Measurements from ENCODE around the gene FAM20C.
"Not testable (repeated sequence)": the region's sequence is repeated elsewhere in the genome, so short reads cannot be mapped to it uniquely, and the experiment has no call there.

The FAM20C gene

GRCh38 chr7:230274-230673 is 37.9 kb downstream of the FAM20C start:
- DNase-seq: no peak

- DNase-seq: no peak
These were observed 38.9 kb downstream of the FAM20C start for GRCh38 chr7:231030-231857.

- no peak for DNase-seq
These were observed 39.5 kb downstream of the FAM20C start for GRCh38 chr7:231858-232246.

DNA sequence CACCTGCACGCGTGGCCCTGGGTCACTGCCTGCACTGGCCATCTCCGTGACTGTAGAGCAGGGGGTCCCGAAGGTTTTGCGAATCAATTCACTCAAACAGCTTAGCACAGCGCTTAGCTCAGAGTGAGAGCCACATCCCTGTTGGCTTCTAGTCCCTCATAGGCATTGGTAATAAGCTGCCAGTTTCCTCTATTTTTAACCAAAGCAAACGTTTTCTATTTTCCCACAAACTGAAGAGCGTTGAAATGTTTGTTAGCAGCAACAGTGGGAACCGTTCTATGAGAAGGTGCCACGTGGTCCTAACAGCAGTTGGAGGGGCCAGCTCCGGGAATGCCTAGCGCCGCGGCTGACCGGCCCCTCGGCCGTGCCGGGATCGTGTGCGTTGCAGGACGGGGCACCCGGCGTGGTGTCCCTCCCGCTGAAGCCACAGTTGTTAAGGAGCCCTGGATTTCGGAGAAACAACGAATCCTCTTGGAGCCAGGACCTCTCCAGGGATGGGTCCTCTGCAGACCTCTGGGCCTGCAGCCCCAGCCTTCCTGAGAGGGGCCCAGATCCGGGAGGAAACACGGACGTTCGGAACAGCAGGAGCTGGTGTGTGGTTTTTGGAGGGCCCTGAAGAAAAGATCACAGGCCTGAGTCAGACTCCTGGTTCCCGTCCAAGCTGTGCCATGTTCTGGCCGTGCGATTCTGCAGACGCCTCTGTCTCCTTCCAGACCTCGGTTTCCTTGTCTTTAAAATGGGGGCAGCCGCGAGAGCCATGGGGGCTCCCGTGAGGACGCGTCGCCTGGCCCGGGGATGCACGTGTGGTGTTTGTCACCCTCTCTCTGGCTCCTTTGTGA is 40.3 kb downstream of the FAM20C start:
- no peak for DNase-seq

- no peak for DNase-seq
These were observed 41.1 kb downstream of the FAM20C start for GRCh38 chr7:233249-234035.

GRCh38 chr7:234051-234707 is 41.8 kb downstream of the FAM20C start:
- no peak for DNase-seq

GRCh38 chr7:234708-235553 is 42.6 kb downstream of the FAM20C start:
- no peak for DNase-seq

DNA sequence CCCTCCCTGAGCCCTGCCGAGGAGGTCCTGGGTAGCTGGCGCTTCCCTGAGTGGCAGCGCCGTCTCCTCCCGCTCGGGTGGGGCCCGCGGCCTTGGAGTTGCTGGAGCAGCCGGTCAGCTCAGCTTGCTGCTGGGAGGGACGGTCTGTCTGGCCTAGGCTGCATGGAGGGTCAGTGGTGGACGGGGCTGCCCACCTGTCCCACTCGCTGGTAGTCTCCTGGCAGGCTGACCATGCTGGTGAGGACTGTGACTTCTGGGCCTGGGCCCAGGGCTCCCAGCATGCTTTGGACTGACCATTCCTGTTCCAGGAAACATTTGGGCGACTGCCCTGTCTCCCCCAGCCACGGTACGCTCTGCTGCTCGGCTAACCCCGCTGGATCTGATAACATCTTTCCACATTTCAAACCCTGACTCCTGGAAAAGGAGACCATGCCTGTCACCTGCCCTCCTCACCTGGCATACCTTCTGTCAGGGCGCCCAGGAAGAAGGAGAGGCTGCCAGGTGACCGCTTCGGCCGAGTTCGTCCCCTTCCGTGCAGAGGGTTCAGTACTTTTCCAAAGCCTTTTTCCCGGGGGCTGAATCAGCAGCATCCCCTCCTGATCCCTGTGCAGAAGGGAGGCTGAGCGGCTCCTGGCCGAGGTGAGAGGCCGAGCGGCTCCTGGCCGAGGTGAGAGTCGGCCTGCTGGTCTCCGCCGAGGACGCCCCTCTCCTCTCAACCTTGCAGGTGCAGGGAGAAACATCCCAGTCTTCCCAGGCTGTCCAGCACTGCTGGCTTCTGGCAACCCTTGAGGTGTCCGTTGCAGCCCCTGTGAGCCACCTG is 43.4 kb downstream of the FAM20C start:
- no peak for DNase-seq

DNA sequence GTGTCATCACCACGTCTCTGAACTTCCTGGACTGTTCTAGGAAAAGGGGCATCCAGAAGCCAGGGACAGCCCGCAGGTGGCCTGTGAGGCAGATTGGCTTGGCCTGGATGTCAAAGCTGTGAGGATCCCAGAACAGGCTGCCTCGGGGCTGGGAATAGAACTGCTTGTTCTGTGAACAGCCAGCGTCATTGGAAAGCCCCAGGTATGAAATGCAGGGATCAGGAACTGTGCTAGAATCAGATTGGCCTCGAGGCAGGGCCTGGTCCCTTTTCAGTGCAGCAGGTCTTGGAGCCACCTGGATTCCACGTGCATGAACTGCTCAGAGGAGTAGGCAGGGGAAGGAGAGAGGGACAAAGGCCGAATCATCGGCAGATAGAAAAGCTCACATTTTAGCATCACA is 44.6 kb downstream of the FAM20C start:
- no peak for DNase-seq

- DNase-seq: no peak
These were observed 45.0 kb downstream of the FAM20C start for GRCh38 chr7:237385-237784.

DNA sequence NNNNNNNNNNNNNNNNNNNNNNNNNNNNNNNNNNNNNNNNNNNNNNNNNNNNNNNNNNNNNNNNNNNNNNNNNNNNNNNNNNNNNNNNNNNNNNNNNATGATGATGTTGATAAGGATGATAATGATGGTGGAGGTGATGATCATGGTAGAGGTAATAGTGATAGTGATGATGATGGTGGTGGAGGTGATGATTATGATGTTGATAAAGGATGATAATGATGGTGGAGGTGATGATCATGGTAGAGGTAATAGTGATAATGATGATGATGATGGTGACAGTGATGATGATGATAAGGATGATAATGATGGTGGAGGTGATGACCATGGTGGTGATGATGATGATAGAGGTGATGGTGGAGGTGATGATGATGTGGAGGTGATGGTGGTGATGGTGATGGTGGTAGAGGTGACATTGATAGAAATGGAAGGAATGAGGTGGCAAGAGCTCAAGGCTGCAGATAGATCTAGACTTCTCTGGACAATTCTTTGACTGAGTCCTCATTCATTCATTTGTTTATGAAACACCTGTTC is 47.8 kb downstream of the FAM20C start:
- no peak for DNase-seq

- DNase-seq: no peak
These were observed 48.6 kb downstream of the FAM20C start for GRCh38 chr7:240887-241421.

DNA sequence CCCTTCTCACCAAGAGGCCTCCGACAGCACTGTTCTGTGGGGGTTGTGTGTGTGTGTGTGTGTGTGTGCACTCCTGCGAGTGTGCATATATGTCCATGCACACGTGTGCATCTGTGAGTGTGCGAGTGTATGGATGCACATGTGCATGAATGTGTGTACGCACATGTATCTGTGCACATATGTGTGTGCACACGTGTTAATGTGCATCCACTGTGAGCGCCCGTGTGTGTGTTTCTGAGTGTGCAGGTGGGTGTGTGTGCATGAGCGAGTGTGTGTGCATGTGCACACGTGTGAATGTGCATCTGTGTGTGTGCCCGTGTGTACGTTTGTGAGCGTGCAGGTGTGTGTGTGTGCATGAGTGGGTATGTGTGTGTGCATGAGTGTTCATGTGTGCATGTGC is 49.1 kb downstream of the FAM20C start:
- DNase-seq: no peak

DNA sequence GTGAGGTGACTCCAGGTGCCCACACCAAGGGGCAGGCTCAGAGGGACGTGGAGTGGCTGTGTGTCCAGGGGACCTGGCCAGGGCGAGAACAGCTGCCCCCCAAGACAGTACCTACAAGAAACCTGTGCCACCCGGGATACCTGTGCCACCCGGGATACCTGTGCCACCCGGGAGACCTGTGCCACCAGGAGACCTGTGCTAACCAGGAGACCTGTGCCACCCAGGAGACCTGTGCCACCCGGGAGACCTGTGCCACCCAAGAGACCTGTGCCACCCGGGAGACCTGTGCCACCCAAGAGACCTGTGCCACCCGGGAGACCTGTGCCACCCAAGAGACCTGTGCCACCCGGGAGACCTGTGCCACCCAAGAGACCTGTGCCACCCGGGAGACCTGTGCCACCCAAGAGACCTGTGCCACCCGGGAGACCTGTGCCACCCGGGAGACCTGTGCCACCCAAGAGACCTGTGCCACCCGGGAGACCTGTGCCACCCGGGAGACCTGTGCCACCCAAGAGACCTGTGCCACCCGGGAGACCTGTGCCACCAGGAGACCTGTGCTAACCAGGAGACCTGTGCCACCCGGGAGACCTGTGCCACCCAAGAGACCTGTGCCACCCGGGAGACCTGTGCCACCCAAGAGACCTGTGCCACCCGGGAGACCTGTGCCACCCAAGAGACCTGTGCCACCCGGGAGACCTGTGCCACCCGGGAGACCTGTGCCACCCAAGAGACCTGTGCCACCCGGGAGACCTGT is 50.6 kb downstream of the FAM20C start:
- DNase-seq: not testable (repeated sequence)

- DNase-seq: not testable (repeated sequence)
These were observed 51.2 kb downstream of the FAM20C start for GRCh38 chr7:243580-243978.

DNA sequence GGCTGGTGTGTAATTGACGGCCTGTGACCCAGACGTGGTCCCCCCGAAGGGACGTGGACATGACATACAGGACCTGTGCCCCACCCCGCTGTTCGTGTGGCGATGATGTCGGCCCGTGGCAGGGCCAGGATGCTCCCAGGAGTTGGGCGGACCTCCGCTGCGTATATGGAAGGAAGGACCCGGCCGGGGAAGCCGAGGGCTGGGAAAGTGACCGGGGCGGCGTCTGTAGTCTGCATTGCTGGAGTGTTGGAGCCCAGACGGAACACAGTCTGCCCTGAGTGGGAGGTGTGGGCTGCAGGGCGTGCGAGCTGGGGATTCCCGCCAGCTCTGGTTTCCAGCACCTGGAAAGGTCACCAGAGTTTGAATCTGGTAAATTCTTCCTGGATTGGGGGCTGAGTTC is 52.6 kb downstream of the FAM20C start:
- DNase-seq: no peak

DNA sequence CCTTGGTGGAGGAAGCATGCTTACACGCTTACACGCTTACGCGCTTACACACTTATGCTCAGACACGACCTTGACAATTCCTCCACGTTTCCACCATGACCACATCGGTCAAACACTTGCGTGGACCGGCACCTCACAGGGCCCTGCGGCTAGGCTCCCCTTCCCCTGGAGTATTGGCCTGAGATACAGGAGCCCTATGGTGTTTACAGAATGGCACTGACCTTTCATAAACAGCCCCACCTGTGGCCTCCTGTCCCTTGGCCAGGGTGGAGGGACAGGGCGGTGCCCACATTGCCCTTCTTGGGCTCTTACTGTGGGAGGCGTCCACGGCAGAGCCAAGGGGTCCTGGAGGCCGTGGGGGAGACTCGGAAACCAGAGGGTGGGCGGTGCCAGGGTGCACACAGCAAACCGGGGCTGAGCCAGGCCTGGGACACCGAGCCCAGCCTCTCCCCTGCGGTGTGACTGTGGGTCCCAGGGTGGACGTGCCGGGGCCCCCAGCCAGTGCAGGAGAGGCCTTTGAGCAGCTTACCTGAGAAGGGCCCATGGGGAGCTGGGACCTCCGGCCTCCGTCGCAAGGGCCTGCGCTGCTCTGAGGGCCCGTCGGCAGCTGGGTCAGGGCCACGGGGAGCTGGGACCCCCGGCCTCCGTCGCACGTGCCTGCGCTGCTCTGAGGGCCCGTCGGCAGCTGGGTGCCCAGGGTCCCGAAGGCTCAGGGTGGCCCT is 53.4 kb downstream of the FAM20C start:
- DNase-seq: no peak

- no peak for DNase-seq
These were observed 54.1 kb downstream of the FAM20C start for GRCh38 chr7:246451-246850.

DNA sequence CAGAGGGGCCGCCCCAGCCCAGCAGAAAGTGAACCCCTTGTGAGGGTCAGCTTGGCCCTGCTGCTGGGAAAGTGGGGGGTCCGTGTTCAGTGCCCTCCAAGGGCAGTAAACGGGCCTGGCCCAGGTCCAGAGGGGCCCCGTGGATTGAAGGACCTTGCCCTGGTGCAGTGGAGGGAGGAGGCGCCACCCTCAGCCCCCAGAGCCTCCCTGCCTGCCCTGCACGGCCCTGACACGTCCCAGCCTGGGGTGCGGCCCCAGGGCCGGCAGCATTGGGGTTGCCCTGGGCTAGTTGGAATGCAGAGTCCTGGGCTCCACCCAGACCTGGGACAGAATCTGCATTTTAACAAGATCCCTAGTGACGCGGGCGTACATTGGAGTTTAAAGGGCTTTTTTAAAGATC is 54.8 kb downstream of the FAM20C start:
- no peak for DNase-seq

Measured in NCI-H146 (cell line).